CD8-positive, alpha-beta memory T cell (primary cell): ENCODE data around the gene LRRC4B. TPM values are rescaled to one million over a fixed set of nuclear protein-coding genes. Genes with fewer than 3 reads are reported as not detected.

Experiments used
- CTCF ChIA-PET: fragments of 350-600 bp; sonication (Branson Sonifier 250); formaldehyde crosslinking; loops from one replicate; lab custom pipeline; 2021; ENCODE audit warnings: antibody characterized with exemption; lab: Charles Lee
- POLR2A ChIA-PET: fragments of 350-600 bp; sonication (Branson Sonifier 250); formaldehyde crosslinking; loops from one replicate; lab custom pipeline; 2021; ENCODE audit warnings: antibody characterized with exemption; lab: Charles Lee
- DNase-seq, 5 donors: peaks; one replicate each; pipeline versions ENCODE4 v3.0.0 to v3.0.0-alpha.2; 2020 to 2022; ENCODE audit warnings: mixed read lengths in 1 of 5
- H3K27ac ChIP-seq: one replicate; pipeline ENCODE4 v1.7.0; 2013; ENCODE audit warnings: low read depth, mild to moderate bottlenecking, low read length, moderate library complexity
- H3K27me3 ChIP-seq: 2 replicates; pipeline ENCODE4 v1.7.0; 2013; ENCODE audit warnings: low read length, mild to moderate bottlenecking; ENCODE audit not compliant: insufficient read depth, poor library complexity, severe bottlenecking
- H3K36me3 ChIP-seq: 2 replicates; pipeline ENCODE4 v1.7.0; 2013; ENCODE audit warnings: mild to moderate bottlenecking, low read length, moderate library complexity; ENCODE audit not compliant: insufficient read depth
- H3K4me1 ChIP-seq: 2 replicates; pipeline ENCODE4 v1.7.0; 2013; ENCODE audit warnings: mild to moderate bottlenecking, low read length, moderate library complexity; ENCODE audit not compliant: insufficient read depth
- H3K4me3 ChIP-seq: 2 replicates; pipeline ENCODE4 v1.7.0; 2013; ENCODE audit warnings: mild to moderate bottlenecking, low read length
- H3K9me3 ChIP-seq: 2 replicates; pipeline ENCODE4 v1.7.0; 2013; ENCODE audit warnings: mild to moderate bottlenecking, low read length
- H3K27ac Mint-ChIP-seq, 8 donors: one replicate each; pipeline ENCODE4 v1.8.0; 2020 to 2021; ENCODE audit warnings: mixed read lengths in 8 of 8, mild to moderate bottlenecking in 6 of 8, inconsistent platforms in 3 of 8, moderate library complexity in 3 of 8
- H3K27me3 Mint-ChIP-seq, 2 donors: one replicate each; pipeline ENCODE4 v1.8.0; 2020 to 2021; ENCODE audit warnings: mixed read lengths in 2 of 2, mild to moderate bottlenecking in 1 of 2, moderate library complexity in 1 of 2
- H3K36me3 Mint-ChIP-seq, 3 donors: one replicate each; pipeline ENCODE4 v1.8.0; 2020 to 2021; ENCODE audit warnings: mixed read lengths in 3 of 3, inconsistent platforms in 1 of 3, mild to moderate bottlenecking in 1 of 3
- H3K4me1 Mint-ChIP-seq, 3 donors: one replicate each; pipeline ENCODE4 v1.8.0; 2020 to 2021; ENCODE audit warnings: mixed read lengths in 3 of 3, inconsistent platforms in 1 of 3, mild to moderate bottlenecking in 1 of 3
- H3K4me3 Mint-ChIP-seq, 7 donors: one replicate each; pipeline ENCODE4 v1.8.0; 2020 to 2021; ENCODE audit warnings: mixed read lengths in 7 of 7, mild to moderate bottlenecking in 6 of 7, moderate library complexity in 4 of 7, inconsistent platforms in 2 of 7
- H3K9me3 Mint-ChIP-seq, 5 donors: one replicate each; pipeline ENCODE4 v1.8.0; 2020 to 2022; ENCODE audit warnings: mixed read lengths in 5 of 5, mild to moderate bottlenecking in 3 of 5, moderate library complexity in 2 of 5, inconsistent platforms in 1 of 5
- polyA plus RNA-seq: library from polyadenylated mRNA; unstranded; fragments of 300-500 nt; fragmentation: Illumina TruSeq; gene quantifications from one replicate; pipeline ENCODE4 v1.2.3, GENCODE V29; 2021
- total RNA-seq, 2 experiments: library from RNA; stranded (reverse); gene quantifications; one replicate each; pipeline ENCODE4 v1.2.3, GENCODE V29; 2021

LRRC4B gene
- total and polyA plus RNA-seq, 3 experiments from 2014 or later = not detected

GRCh38 chr19:50565984-50566903, 2.0 kb downstream of the LRRC4B start:
- Histone ChIP-seq H3K27ac (no peak overlapping the region), H3K9me3 (no peaks in the 10 kb centered on the region), H3K4me3 (no peak overlapping the region), H3K4me1 (no peaks in the 10 kb centered on the region), H3K27me3 (peaks cover 23% of the 10 kb centered on the region), H3K36me3 (no peaks in the 10 kb centered on the region)
- H3K36me3 Mint-ChIP-seq = no peaks in the 10 kb centered on the region
- peaks cover 46 to 62% of the 10 kb centered on the region in 2 donors for H3K27me3 Mint-ChIP-seq
- peak overlapping the region in 1 of 7 donors; percentile 54 for H3K4me3 Mint-ChIP-seq
- H3K4me1 Mint-ChIP-seq = peaks cover 2 to 14% (median 6%) of the 10 kb centered on the region in 3 donors
- ChIA-PET POLR2A (no interaction called here), CTCF (no interaction called here)
- H3K9me3 Mint-ChIP-seq = no peaks in the 10 kb centered on the region
- no peak overlapping the region for H3K27ac Mint-ChIP-seq
- DNase-seq = peak in 1 of 5 donors; percentile 30

- no peaks in the 10 kb centered on the region for H3K4me1 ChIP-seq
- Mint-ChIP-seq H3K27me3 (peaks cover 52 to 62% of the 10 kb centered on the region in 2 donors), H3K4me3 (no peak overlapping the region), H3K4me1 (peaks cover 2 to 14% (median 6%) of the 10 kb centered on the region in 3 donors), H3K36me3 (no peaks in the 10 kb centered on the region), H3K9me3 (no peaks in the 10 kb centered on the region), H3K27ac (peak overlapping the region in 1 of 8 donors; percentile 11)
- H3K27me3 ChIP-seq = peaks cover 23% of the 10 kb centered on the region
- no peak overlapping the region for H3K27ac ChIP-seq
- no peak overlapping the region for H3K4me3 ChIP-seq
- DNase-seq = peak in 1 of 5 donors; percentile 18
- ChIA-PET POLR2A (no interaction called here), CTCF (no interaction called here)
- H3K9me3 ChIP-seq = no peaks in the 10 kb centered on the region
- H3K36me3 ChIP-seq = no peaks in the 10 kb centered on the region
Measured at GRCh38 chr19:50564229-50565105, 3.8 kb downstream of the LRRC4B start.

- peaks cover 23% of the 10 kb centered on the region for H3K27me3 ChIP-seq
- CTCF ChIA-PET = no interaction called here
- DNase-seq = no peak
Measured at GRCh38 chr19:50563597-50563996, 4.6 kb downstream of the LRRC4B start.

GRCh38 chr19:50562996-50563395, 5.2 kb downstream of the LRRC4B start:
- peak in 1 of 5 donors; percentile 34 for DNase-seq
- H3K9me3 ChIP-seq = no peaks in the 10 kb centered on the region
- no peak overlapping the region for H3K27ac ChIP-seq
- no peaks in the 10 kb centered on the region for H3K36me3 ChIP-seq
- H3K4me1 ChIP-seq = no peaks in the 10 kb centered on the region
- peaks cover 23% of the 10 kb centered on the region for H3K27me3 ChIP-seq
- no peak overlapping the region for H3K4me3 ChIP-seq
- ChIA-PET POLR2A (no interaction called here), CTCF (no interaction called here)
- H3K4me1 Mint-ChIP-seq = peaks cover 2 to 14% (median 6%) of the 10 kb centered on the region in 3 donors
- H3K4me3 Mint-ChIP-seq = no peak overlapping the region
- H3K9me3 Mint-ChIP-seq = no peaks in the 10 kb centered on the region
- no peaks in the 10 kb centered on the region for H3K36me3 Mint-ChIP-seq
- peaks cover 52 to 65% of the 10 kb centered on the region in 2 donors for H3K27me3 Mint-ChIP-seq
- H3K27ac Mint-ChIP-seq = no peak overlapping the region

More at GRCh38 chr19:50563597-50563996, 4.6 kb downstream of the LRRC4B start:
- no peak overlapping the region for H3K4me3 ChIP-seq
- peaks cover 2 to 14% (median 6%) of the 10 kb centered on the region in 3 donors for H3K4me1 Mint-ChIP-seq
- no peaks in the 10 kb centered on the region for H3K36me3 ChIP-seq
- no peak overlapping the region for H3K27ac Mint-ChIP-seq
- peaks cover 47 to 59% of the 10 kb centered on the region in 2 donors for H3K27me3 Mint-ChIP-seq
- no peaks in the 10 kb centered on the region for H3K4me1 ChIP-seq
- no peaks in the 10 kb centered on the region for H3K9me3 Mint-ChIP-seq
- POLR2A ChIA-PET = no interaction called here
- H3K36me3 Mint-ChIP-seq = no peaks in the 10 kb centered on the region
- no peaks in the 10 kb centered on the region for H3K9me3 ChIP-seq
- no peak overlapping the region for H3K27ac ChIP-seq
- H3K4me3 Mint-ChIP-seq = no peak overlapping the region

- Mint-ChIP-seq H3K9me3 (no peaks in the 10 kb centered on the region), H3K27me3 (peaks cover 57 to 70% of the 10 kb centered on the region in 2 donors), H3K27ac (no peak overlapping the region), H3K4me3 (no peak overlapping the region), H3K4me1 (peaks cover 2 to 14% (median 6%) of the 10 kb centered on the region in 3 donors), H3K36me3 (no peaks in the 10 kb centered on the region)
- no peaks in the 10 kb centered on the region for H3K4me1 ChIP-seq
- POLR2A ChIA-PET = no interaction called here
- no peaks in the 10 kb centered on the region for H3K36me3 ChIP-seq
- H3K27me3 ChIP-seq = peaks cover 23% of the 10 kb centered on the region
- no peaks in the 10 kb centered on the region for H3K9me3 ChIP-seq
- CTCF ChIA-PET = no interaction called here
- H3K27ac ChIP-seq = no peak overlapping the region
- no peak overlapping the region for H3K4me3 ChIP-seq
- peak in 1 of 5 donors; percentile 11 for DNase-seq
Measured at GRCh38 chr19:50562329-50562728, 5.9 kb downstream of the LRRC4B start.

GRCh38 chr19:50559636-50560035, 8.6 kb downstream of the LRRC4B start:
- H3K9me3 Mint-ChIP-seq = no peaks in the 10 kb centered on the region
- peaks cover 61 to 74% of the 10 kb centered on the region in 2 donors for H3K27me3 Mint-ChIP-seq
- DNase-seq = no peak
- H3K4me3 Mint-ChIP-seq = no peak overlapping the region
- ChIA-PET POLR2A (no interaction called here), CTCF (no interaction called here)
- Histone ChIP-seq H3K27me3 (peaks cover 12% of the 10 kb centered on the region), H3K36me3 (no peaks in the 10 kb centered on the region), H3K9me3 (no peaks in the 10 kb centered on the region), H3K4me1 (peaks cover 8% of the 10 kb centered on the region), H3K27ac (no peak overlapping the region), H3K4me3 (no peak overlapping the region)
- H3K27ac Mint-ChIP-seq = no peak overlapping the region
- H3K4me1 Mint-ChIP-seq = peaks cover 4 to 19% (median 4%) of the 10 kb centered on the region in 3 donors
- H3K36me3 Mint-ChIP-seq = no peaks in the 10 kb centered on the region

- Mint-ChIP-seq H3K9me3 (no peaks in the 10 kb centered on the region), H3K36me3 (no peaks in the 10 kb centered on the region), H3K4me3 (no peak overlapping the region), H3K4me1 (peaks cover 4 to 16% (median 4%) of the 10 kb centered on the region in 3 donors), H3K27me3 (peaks cover 56 to 72% of the 10 kb centered on the region in 2 donors), H3K27ac (no peak overlapping the region)
- Histone ChIP-seq H3K36me3 (no peaks in the 10 kb centered on the region), H3K27me3 (peaks cover 16% of the 10 kb centered on the region), H3K4me1 (peaks cover 8% of the 10 kb centered on the region), H3K27ac (no peak overlapping the region), H3K9me3 (no peaks in the 10 kb centered on the region), H3K4me3 (no peak overlapping the region)
- no peak for DNase-seq
- CTCF ChIA-PET = no interaction called here
- POLR2A ChIA-PET = no interaction called here
Measured at GRCh38 chr19:50558449-50558848, 9.8 kb downstream of the LRRC4B start.
